ENCODE measurements around the gene ACADVL. TPM values are rescaled to one million over a fixed set of nuclear protein-coding genes. Genes with fewer than 3 reads are reported as not detected.
A peak's percentile ranks its signal among the peaks of the same experiment; 100 is the strongest.

ACADVL gene
- total RNA-seq, 1 donor from 2014 or later, result 693 TPM

DNA sequence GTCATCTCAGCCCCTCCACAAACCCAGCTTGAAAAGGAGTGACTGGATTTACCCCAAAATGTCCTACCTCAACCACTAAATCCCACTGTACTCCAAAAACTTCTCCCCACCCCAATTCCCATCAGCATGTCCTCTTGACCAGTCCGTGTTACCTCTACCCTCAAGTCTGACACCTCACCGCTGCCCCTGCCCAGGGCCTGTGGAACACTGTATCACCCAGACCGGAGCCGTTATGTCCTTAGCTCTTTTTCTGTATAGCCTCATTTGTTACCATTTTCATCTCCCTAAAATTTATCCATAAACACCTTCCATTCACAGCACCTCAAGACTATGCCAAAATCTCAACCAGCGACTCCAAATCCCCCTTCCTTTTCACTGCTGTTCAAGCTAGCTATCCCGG lies 17.1 kb downstream of the ACADVL start:
- Mint-ChIP-seq H3K36me3 (ENCODE audit: insufficient read depth) (peaks cover 20% of the 10 kb centered on the region), H3K4me1 (ENCODE audit: low read depth) (peaks cover 47% of the 10 kb centered on the region), H3K4me3 (ENCODE audit: low read depth) (peak overlapping the region; percentile 97), H3K9me3 (ENCODE audit: low read depth) (no peaks in the 10 kb centered on the region), H3K27ac (peak overlapping the region; percentile 89), H3K27me3 (no peaks in the 10 kb centered on the region)
- TF ChIP-seq, protein P1, sequence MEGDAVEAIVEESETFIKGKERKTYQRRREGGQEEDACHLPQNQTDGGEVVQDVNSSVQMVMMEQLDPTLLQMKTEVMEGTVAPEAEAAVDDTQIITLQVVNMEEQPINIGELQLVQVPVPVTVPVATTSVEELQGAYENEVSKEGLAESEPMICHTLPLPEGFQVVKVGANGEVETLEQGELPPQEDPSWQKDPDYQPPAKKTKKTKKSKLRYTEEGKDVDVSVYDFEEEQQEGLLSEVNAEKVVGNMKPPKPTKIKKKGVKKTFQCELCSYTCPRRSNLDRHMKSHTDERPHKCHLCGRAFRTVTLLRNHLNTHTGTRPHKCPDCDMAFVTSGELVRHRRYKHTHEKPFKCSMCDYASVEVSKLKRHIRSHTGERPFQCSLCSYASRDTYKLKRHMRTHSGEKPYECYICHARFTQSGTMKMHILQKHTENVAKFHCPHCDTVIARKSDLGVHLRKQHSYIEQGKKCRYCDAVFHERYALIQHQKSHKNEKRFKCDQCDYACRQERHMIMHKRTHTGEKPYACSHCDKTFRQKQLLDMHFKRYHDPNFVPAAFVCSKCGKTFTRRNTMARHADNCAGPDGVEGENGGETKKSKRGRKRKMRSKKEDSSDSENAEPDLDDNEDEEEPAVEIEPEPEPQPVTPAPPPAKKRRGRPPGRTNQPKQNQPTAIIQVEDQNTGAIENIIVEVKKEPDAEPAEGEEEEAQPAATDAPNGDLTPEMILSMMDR (IDR thresholded peaks at IDR 0.05; ENCODE audit: unreplicated experiment), result no peak
- no peak for DNase-seq (ENCODE audit: low spot score, unreplicated experiment)

DNA sequence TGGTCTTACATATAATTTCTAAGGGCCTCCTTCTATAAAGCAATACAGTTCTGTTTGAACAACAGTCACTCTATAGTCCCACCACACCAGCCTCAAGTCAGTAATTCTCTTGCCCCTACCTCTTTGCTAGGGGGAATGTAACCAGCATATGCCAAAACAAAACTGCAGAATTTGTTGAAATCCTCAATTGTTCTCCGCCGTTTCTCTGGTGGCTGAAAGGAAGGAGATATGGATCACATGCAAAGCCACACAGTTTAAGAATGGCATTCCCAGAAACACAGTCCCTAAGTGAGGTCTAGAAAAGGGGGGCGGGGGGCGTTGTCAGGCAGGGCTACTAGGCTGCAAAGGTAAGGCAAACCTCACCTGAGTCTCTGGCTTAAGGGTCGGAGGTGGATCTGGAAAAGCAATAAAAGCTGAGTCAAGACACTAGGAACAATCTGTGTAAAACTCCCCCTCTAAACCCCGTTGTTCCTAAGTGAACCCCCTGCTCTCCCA lies 17.6 kb downstream of the ACADVL start:
- Mint-ChIP-seq H3K27me3 (no peaks in the 10 kb centered on the region), H3K27ac (peak overlapping the region; percentile 89), H3K4me3 (ENCODE audit: low read depth) (peak overlapping the region; percentile 97), H3K9me3 (ENCODE audit: low read depth) (no peaks in the 10 kb centered on the region), H3K4me1 (ENCODE audit: low read depth) (peaks cover 42% of the 10 kb centered on the region), H3K36me3 (ENCODE audit: insufficient read depth) (peaks cover 17% of the 10 kb centered on the region)
- no peak for DNase-seq (ENCODE audit: low spot score, unreplicated experiment)
- TF ChIP-seq, protein P1 (IDR thresholded peaks at IDR 0.05; ENCODE audit: unreplicated experiment), result no peak

DNA sequence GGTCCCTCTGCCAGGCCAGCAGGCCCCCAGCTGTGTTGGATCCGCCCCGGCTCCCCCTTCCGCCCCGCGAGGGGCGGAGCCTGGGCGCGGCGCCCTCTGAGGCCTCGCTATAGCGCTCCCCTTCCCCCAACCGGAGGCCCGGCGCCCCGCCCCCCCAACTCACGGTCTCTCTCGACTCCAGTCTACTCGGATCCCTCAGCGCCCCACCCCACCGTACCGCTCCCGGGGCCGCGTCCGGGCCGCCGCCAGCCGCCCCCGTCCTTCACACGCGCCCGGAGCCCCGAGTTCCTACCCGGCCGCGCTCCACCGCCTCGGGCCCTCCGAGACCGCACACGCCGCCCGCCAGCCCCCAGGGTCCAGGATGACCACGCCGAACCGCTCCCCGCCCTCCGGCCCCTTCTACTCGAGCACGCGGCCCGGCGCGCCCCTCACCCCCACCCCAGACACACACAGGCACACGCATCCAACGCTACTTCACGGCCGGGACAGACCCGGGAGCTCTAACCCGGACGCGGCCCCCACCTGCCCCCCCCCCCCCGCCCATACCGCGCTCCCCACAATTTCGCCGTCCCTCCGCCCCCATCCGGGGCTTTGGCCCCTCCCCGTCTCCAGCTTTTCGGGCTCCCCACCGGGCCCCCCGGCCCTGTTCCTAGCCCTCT lies 18.2 kb downstream of the ACADVL start:
- Mint-ChIP-seq H3K27me3 (no peaks in the 10 kb centered on the region), H3K9me3 (ENCODE audit: low read depth) (no peaks in the 10 kb centered on the region), H3K27ac (peak overlapping the region; percentile 89), H3K36me3 (ENCODE audit: insufficient read depth) (peaks cover 17% of the 10 kb centered on the region), H3K4me1 (ENCODE audit: low read depth) (peaks cover 39% of the 10 kb centered on the region), H3K4me3 (ENCODE audit: low read depth) (peak overlapping the region; percentile 97)
- peak; percentile 63 for DNase-seq (ENCODE audit: low spot score, unreplicated experiment)
- TF ChIP-seq, protein P1 (IDR thresholded peaks at IDR 0.05; ENCODE audit: unreplicated experiment), result no peak

DNA sequence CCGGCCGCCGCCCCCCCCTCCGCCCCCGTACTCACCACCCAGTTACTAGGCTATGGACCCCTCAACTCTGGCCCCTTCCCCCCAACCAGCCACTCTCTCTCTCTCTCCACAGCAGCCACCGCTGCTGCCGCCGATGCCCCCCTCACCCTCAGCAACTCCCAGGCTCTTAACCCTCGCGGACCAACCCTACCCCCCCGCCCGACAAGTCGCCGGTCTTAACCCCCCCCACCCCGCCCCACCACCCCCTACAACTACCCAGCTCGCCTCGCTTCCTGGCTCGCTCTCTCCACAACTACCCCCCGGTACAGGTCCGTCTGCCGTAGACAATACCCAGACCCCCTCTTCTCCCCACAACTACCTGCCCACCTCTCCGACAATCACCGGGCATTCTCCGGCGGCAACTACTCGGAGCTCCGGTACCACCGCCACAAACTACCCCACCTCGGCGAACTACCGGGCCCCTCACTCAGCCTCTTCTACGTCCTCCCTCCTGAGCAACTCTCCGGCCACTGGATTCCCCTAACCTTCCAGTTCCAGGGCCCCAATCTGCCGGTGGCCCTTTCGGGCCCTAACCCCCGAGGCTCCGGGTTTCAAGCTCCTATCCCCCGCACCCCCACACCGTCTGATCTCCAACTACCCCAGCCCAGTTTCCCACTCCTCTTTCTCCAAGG lies 18.8 kb downstream of the ACADVL start:
- peaks cover 39% of the 10 kb centered on the region for H3K4me1 Mint-ChIP-seq (ENCODE audit: low read depth)
- H3K4me3 Mint-ChIP-seq (ENCODE audit: low read depth), result peak overlapping the region; percentile 97
- no peak for DNase-seq (ENCODE audit: low spot score, unreplicated experiment)
- TF ChIP-seq, protein P1 (IDR thresholded peaks at IDR 0.05; ENCODE audit: unreplicated experiment), result no peak
- peaks cover 19% of the 10 kb centered on the region for H3K36me3 Mint-ChIP-seq (ENCODE audit: insufficient read depth)
- no peaks in the 10 kb centered on the region for H3K27me3 Mint-ChIP-seq
- no peaks in the 10 kb centered on the region for H3K9me3 Mint-ChIP-seq (ENCODE audit: low read depth)
- H3K27ac Mint-ChIP-seq, result peak overlapping the region; percentile 100

DNA sequence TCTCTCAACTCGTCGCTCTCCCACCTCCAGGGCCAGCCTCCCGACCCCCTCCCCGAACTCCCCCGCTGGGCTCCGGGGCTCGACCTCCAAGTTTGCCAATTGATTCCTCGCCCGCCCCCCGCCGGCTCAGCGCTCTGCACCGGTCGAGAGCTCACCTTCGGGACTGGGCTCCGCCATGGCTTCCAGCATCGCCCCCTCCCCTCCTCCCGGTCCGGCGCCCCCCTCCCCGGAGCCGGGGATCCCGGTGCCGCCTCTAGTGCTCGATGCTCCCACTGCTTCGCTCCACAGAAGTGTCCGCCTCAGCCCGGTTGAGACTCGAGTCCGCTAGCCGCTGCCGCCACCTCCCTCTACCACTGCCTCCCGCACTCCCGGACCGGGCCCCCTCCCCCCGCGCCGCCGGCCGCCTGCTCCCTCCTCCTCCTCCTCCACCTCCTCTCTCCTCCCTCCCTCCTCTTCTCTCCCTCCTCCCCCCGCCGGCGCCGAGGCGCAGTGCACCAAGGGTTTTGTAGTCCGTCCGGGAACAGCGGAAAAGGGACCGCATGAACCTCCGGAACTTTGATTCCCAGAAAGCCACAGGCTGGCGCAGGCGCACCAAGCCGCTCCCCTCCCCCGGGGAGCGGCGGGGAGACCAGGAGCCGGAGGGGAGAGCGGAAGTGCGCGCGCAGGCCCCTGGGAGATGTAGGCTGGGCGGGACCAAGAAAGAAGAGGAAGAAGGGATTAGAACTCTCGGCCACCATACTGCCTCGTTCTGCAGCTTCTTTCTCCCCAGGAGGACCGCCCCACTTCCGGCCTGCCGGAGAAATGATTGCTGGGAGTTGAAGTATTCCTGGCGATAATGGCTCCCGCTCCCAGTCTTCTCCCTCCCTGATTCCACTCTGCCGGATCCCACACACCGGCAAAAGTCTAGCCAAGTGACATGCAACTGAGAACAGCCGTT lies 19.6 kb downstream of the ACADVL start, which contains the start of gene PHF23:
Gene PHF23 (minus strand): TSS at position 367 of the 937 bp plus-strand sequence. CDS start 178 bp downstream, at position 189.
- peak within 1 kb of the TSS; percentile 100 for H3K27ac Mint-ChIP-seq
- peaks cover 21% of the 10 kb centered on the region for H3K36me3 Mint-ChIP-seq (ENCODE audit: insufficient read depth)
- DNase-seq (ENCODE audit: low spot score, unreplicated experiment), result peak; percentile 98
- H3K4me1 Mint-ChIP-seq (ENCODE audit: low read depth), result peaks cover 36% of the 10 kb centered on the region
- peak within 1 kb of the TSS; percentile 97 for H3K4me3 Mint-ChIP-seq (ENCODE audit: low read depth)
- no peaks in the 10 kb centered on the region for H3K27me3 Mint-ChIP-seq
- TF ChIP-seq, protein P1 (IDR thresholded peaks at IDR 0.05; ENCODE audit: unreplicated experiment), result no peak
- no peaks in the 10 kb centered on the region for H3K9me3 Mint-ChIP-seq (ENCODE audit: low read depth)

All from progenitor cell of endocrine pancreas (in vitro differentiated cells).